CD4-positive, alpha-beta T cell treated with Interleukin-4 for 4 hours (primary cell): ENCODE results near the gene CA9.
A peak's percentile ranks its signal among the peaks of the same experiment; 100 is the strongest.

Experiments used
- DNase-seq: peaks from one replicate; pipeline ENCODE4 v3.0.0-alpha.2; 2020

CA9 gene

GRCh38 chr9:35679766-35680330 is 6.1 kb downstream of the CA9 start:
- DNase-seq = no peak

- no peak for DNase-seq
Measured at GRCh38 chr9:35680331-35681105, 6.8 kb downstream of the CA9 start.

- DNase-seq = no peak
Measured at GRCh38 chr9:35681341-35682002, 7.7 kb downstream of the CA9 start.

GRCh38 chr9:35682051-35682450 is 8.3 kb downstream of the CA9 start:
- no peak for DNase-seq

GRCh38 chr9:35682520-35683315 is 9.0 kb downstream of the CA9 start:
- no peak for DNase-seq

- DNase-seq = no peak
Measured at GRCh38 chr9:35683323-35683722, 9.6 kb downstream of the CA9 start.

- no peak for DNase-seq
Measured at GRCh38 chr9:35684921-35685320, 11.2 kb downstream of the CA9 start.

GRCh38 chr9:35685506-35685905 is 11.8 kb downstream of the CA9 start:
- DNase-seq = no peak

GRCh38 chr9:35686222-35687203 is 12.8 kb downstream of the CA9 start:
- no peak for DNase-seq

GRCh38 chr9:35687306-35687705 is 13.6 kb downstream of the CA9 start:
- no peak for DNase-seq

- no peak for DNase-seq
Measured at GRCh38 chr9:35687972-35688557, 14.3 kb downstream of the CA9 start.

GRCh38 chr9:35688558-35689541 is 15.1 kb downstream of the CA9 start:
- peak; percentile 16 for DNase-seq

GRCh38 chr9:35689542-35690293 is 16.0 kb downstream of the CA9 start, which contains the start of gene TPM2:
Gene TPM2 (minus strand): TSS chr9:35689925. CDS start chr9:35689817, 108 bp downstream.
- no peak for DNase-seq

- DNase-seq = no peak
Measured at GRCh38 chr9:35690294-35690613, 16.5 kb downstream of the CA9 start.

GRCh38 chr9:35690614-35691333 is 17.0 kb downstream of the CA9 start:
- peak; percentile 24 for DNase-seq

- DNase-seq = peak; percentile 1
Measured at GRCh38 chr9:35691334-35691650, 17.6 kb downstream of the CA9 start.

GRCh38 chr9:35691757-35692301 is 18.1 kb downstream of the CA9 start:
- no peak for DNase-seq

GRCh38 chr9:35695943-35696401 is 22.2 kb downstream of the CA9 start:
- no peak for DNase-seq
